Natural killer cell treated with Interleukin-12 subunit alpha and Interleukin-12 subunit beta and Interleukin-15 and Interleukin-18, amount 100 ng/mL, for 72 hours (primary cell): Measurements from ENCODE around the gene VPS39. TPM values are rescaled to one million over a fixed set of nuclear protein-coding genes. Genes with fewer than 3 reads are reported as not detected.

ENCODE experiments used
- ATAC-seq, 2 donors: fragments of 150-1000 bp; cut with Tn5 transposase in 1 of 2; sonication (Bioruptor Pico), chemical (Tn5 transposase) in 1 of 2; 2 replicates each; pipeline ENCODE4 v1.10.0; 2021
- DNase-seq: peaks from one replicate; pipeline ENCODE4 v3.0.0; 2022; ENCODE audit warnings: low spot score
- H3K27ac Mint-ChIP-seq, 2 donors: 1 replicate in 1 of 2; 2 replicates in 1 of 2; pipeline ENCODE4 v1.8.0; 2022; ENCODE audit warnings: mixed read lengths in 2 of 2, mild to moderate bottlenecking in 1 of 2, moderate library complexity in 1 of 2
- H3K27me3 Mint-ChIP-seq, 2 donors: 1 replicate in 1 of 2; 2 replicates in 1 of 2; pipeline ENCODE4 v1.8.0; 2022; ENCODE audit warnings: mixed read lengths in 2 of 2
- H3K36me3 Mint-ChIP-seq: one replicate; pipeline ENCODE4 v1.8.0; 2022; ENCODE audit warnings: mixed read lengths
- H3K4me1 Mint-ChIP-seq, 2 donors: 1 replicate in 1 of 2; 2 replicates in 1 of 2; pipeline ENCODE4 v1.8.0; 2022; ENCODE audit warnings: low read depth in 2 of 2, mixed read lengths in 2 of 2, mild to moderate bottlenecking in 1 of 2
- H3K4me3 Mint-ChIP-seq: one replicate; pipeline ENCODE4 v1.8.0; 2022; ENCODE audit warnings: mixed read lengths
- H3K9me3 Mint-ChIP-seq: 2 replicates; pipeline ENCODE4 v1.8.0; 2022; ENCODE audit warnings: mixed read lengths
- total RNA-seq, 2 donors: library from RNA; stranded (reverse); gene quantifications; one replicate each; pipeline ENCODE4 v1.2.3, GENCODE V29; 2022

VPS39 gene
- total RNA-seq, 2 donors from 2014 or later, result 66.2 to 84.6 TPM

GRCh38 chr15:42141795-42142667 is 66.1 kb downstream of the VPS39 start:
- H3K36me3 Mint-ChIP-seq, result no peaks in the 10 kb centered on the region
- no peak overlapping the region for H3K4me3 Mint-ChIP-seq
- peak; percentile 55 for DNase-seq

GRCh38 chr15:42141246-42141645 is 66.9 kb downstream of the VPS39 start:
- Mint-ChIP-seq H3K4me1 (no peaks in the 10 kb centered on the region), H3K4me3 (no peak overlapping the region), H3K36me3 (no peaks in the 10 kb centered on the region), H3K9me3 (no peaks in the 10 kb centered on the region), H3K27me3 (peaks cover 0 to 3% of the 10 kb centered on the region in 2 donors), H3K27ac (no peak overlapping the region)
- ATAC-seq (no peak), DNase-seq (peak; percentile 32)

More at GRCh38 chr15:42141795-42142667, 66.1 kb downstream of the VPS39 start:
- no peaks in the 10 kb centered on the region for H3K4me1 Mint-ChIP-seq
- no peaks in the 10 kb centered on the region for H3K9me3 Mint-ChIP-seq
- H3K27me3 Mint-ChIP-seq, result peaks cover 0 to 3% of the 10 kb centered on the region in 2 donors
- H3K27ac Mint-ChIP-seq, result no peak overlapping the region
- no peak for ATAC-seq

- ATAC-seq, result peak in 1 of 2 donors; percentile 18
- Mint-ChIP-seq H3K4me3 (no peak overlapping the region), H3K27ac (no peak overlapping the region), H3K4me1 (no peaks in the 10 kb centered on the region), H3K9me3 (no peaks in the 10 kb centered on the region), H3K27me3 (peaks cover 0 to 3% of the 10 kb centered on the region in 2 donors), H3K36me3 (no peaks in the 10 kb centered on the region)
- DNase-seq, result peak; percentile 28
These were observed 67.6 kb downstream of the VPS39 start for GRCh38 chr15:42140383-42141070.

- Mint-ChIP-seq H3K4me1 (no peaks in the 10 kb centered on the region), H3K27ac (no peak overlapping the region), H3K27me3 (peaks cover 0 to 3% of the 10 kb centered on the region in 2 donors), H3K36me3 (no peaks in the 10 kb centered on the region), H3K4me3 (no peak overlapping the region), H3K9me3 (no peaks in the 10 kb centered on the region)
- DNase-seq, result peak; percentile 49
- ATAC-seq, result no peak
These were observed 68.5 kb downstream of the VPS39 start for GRCh38 chr15:42139596-42139995.

DNA sequence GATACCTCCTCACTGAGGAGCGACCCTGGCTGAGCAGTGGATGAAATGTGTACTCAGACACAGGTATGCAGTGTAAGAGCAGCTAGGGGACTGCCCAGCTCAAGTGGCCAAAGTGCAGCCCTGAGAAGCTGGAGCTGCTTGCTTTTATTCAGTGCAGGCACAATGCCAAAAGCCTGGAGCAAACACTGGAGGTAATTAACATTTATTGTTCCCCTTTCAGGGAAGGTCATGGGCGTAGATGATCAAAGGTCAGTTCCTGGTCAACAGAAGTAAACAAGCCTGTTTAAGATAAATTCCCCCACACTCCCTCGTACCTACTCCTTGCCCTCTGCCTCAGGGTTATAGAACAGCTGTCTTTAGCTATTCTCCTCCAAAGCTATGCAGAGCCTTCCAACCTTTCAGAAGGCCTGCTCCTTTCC is 69.1 kb downstream of the VPS39 start:
- no peak for ATAC-seq
- Mint-ChIP-seq H3K4me3 (no peak overlapping the region), H3K9me3 (no peaks in the 10 kb centered on the region), H3K4me1 (no peaks in the 10 kb centered on the region), H3K27ac (no peak overlapping the region), H3K36me3 (no peaks in the 10 kb centered on the region), H3K27me3 (peaks cover 0 to 3% of the 10 kb centered on the region in 2 donors)
- no peak for DNase-seq

DNA sequence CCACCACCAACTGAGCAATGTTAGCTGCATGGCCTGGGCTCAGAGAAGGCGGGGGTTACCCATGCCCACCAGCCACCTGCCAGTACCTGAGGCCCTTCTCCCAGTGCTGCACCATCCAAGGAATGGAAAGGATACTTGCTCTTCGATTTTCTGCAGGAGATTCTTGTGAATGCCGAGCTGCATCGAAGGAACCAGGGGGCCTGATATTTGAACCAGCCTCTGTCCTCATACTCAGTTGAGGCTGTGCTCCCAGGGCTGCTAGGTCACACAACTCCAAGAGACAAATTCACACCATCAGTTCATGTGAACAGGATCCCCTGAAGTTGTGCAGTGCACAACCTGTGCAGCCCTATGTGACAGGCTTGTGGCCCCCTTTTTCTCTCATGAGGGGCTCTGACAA is 69.7 kb downstream of the VPS39 start:
- ATAC-seq, result no peak
- no peaks in the 10 kb centered on the region for H3K9me3 Mint-ChIP-seq
- no peak for DNase-seq
- H3K36me3 Mint-ChIP-seq, result no peaks in the 10 kb centered on the region
- H3K27ac Mint-ChIP-seq, result no peak overlapping the region
- H3K4me1 Mint-ChIP-seq, result no peaks in the 10 kb centered on the region
- peaks cover 0 to 3% of the 10 kb centered on the region in 2 donors for H3K27me3 Mint-ChIP-seq
- no peak overlapping the region for H3K4me3 Mint-ChIP-seq

DNA sequence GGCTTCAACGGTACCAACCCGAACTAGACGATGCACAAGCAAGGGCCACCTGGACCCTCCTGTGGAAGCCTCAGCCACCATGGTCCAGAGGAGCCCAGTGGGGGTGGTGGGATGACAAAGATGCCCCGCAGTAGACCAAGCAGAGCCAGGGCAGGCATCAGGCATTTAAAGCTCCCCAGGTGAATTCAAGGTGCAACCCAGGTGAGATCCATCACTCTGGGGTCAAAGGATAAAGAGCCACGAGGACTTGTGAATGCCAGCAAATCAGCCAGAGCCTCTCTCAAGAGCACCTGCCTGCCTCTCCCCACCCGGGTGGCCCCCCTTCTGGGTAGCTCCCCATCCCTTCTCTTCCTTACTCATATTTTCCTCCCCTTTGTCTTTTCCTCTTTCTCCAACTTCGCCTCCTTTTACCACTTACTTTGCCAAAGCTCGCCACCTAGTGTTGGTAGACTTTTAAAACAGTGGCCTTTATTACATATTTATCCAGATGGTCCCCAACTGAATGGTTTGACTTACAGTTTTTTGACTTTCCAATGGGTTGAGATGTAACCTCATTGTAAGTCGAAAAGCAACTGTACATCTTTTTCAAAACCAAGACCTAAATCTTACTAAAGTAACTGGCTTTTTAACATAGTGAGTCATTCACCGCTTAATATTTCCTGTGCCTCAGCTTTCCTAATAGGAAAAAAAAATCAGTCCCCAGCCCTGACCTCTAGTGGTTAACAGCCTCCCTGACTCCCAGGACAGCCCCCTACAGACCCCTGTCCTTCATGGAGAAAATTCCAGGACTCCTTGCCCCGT is 70.4 kb downstream of the VPS39 start:
- ATAC-seq (no peak), DNase-seq (no peak)
- Mint-ChIP-seq H3K27ac (no peak overlapping the region), H3K27me3 (peaks cover 0 to 5% of the 10 kb centered on the region in 2 donors), H3K36me3 (no peaks in the 10 kb centered on the region), H3K4me1 (no peaks in the 10 kb centered on the region), H3K4me3 (no peak overlapping the region), H3K9me3 (no peaks in the 10 kb centered on the region)

DNA sequence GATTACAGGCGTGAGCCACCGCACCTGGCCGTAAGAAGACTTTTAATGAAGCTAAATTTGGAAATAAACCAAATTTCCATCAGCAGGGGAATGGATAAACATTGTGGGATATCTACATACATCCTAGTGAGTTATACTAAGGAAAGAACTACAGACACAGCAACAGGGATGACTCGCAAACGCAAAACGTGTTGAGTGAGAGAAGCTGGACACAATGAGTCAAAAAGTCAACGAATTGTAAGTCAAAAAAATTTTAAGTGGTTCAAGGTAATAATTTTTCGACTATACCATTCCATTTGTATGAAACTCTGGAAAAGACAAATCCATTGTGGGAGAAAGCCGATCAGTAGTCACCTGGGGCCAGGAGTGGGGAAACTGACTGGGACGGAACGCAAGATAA is 71.6 kb downstream of the VPS39 start:
- H3K4me3 Mint-ChIP-seq, result no peak overlapping the region
- H3K9me3 Mint-ChIP-seq, result no peaks in the 10 kb centered on the region
- no peaks in the 10 kb centered on the region for H3K4me1 Mint-ChIP-seq

GRCh38 chr15:42135351-42135750 is 72.8 kb downstream of the VPS39 start:
- peaks cover 0 to 5% of the 10 kb centered on the region in 2 donors for H3K27me3 Mint-ChIP-seq
- no peak overlapping the region for H3K4me3 Mint-ChIP-seq
- H3K9me3 Mint-ChIP-seq, result no peaks in the 10 kb centered on the region
- no peaks in the 10 kb centered on the region for H3K4me1 Mint-ChIP-seq
- H3K27ac Mint-ChIP-seq, result no peak overlapping the region
- no peaks in the 10 kb centered on the region for H3K36me3 Mint-ChIP-seq
- no peak for DNase-seq
- ATAC-seq, result no peak

More for the DNA sequence above, 71.6 kb downstream of the VPS39 start:
- H3K36me3 Mint-ChIP-seq, result no peaks in the 10 kb centered on the region
- H3K27ac Mint-ChIP-seq, result no peak overlapping the region
- no peak for ATAC-seq
- peaks cover 0 to 5% of the 10 kb centered on the region in 2 donors for H3K27me3 Mint-ChIP-seq
- DNase-seq, result no peak

- Mint-ChIP-seq H3K27ac (no peak overlapping the region), H3K36me3 (no peaks in the 10 kb centered on the region), H3K9me3 (no peaks in the 10 kb centered on the region), H3K4me3 (no peak overlapping the region), H3K4me1 (peaks cover 0 to 2% of the 10 kb centered on the region in 2 donors), H3K27me3 (peaks cover 5 to 8% of the 10 kb centered on the region in 2 donors)
- DNase-seq, result no peak
- ATAC-seq, result no peak
These were observed 73.4 kb downstream of the VPS39 start for GRCh38 chr15:42134617-42135245.

DNA sequence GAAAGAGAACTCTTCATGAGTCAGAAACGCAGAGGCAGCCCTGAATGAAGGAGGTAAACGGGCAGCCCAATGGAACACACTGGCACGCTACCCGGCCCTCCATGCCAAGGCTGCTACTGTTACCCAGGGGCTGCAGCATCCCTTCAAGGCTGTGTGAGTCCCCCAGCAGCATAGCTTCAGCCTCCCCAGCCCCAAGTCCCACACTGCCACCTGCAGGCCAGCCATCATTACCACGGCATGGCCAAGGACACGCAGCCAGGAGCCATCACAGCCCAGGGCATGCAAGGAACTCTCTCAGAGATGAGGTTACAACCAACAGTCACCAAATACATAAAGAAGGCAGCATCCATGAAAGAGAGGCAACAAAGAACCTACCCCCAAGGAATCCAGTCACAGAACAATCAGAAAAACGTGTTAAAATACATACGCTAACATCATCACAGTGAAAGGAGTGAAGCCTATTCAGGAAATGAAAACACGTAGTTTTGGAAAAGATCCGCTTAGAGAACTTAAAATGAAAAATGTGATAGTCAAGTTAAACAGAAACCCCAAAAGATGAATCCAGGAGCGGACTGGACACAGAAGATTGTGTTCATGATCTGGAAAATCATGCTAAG is 74.1 kb downstream of the VPS39 start:
- H3K27ac Mint-ChIP-seq, result no peak overlapping the region

DNA sequence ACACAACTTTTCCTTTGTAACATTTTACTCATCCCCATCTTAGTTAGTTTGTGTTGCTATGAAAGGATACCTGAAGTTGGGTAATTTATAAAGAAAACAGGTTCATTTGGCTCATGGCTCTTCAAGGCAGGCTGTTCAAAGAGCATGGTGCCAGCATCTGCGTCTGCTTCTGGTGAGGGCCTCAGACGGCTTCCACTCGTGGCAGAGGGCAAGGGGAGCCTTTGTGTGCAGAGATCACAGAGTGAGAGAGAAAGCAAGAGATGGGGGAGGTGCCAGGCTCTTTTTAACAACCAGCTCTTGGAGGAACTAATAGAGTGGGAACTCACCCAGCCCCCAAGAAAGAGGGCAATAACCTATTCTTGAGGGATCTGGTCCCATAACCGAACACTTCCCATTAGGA is 74.7 kb downstream of the VPS39 start:
- Mint-ChIP-seq H3K4me3 (no peak overlapping the region), H3K9me3 (no peaks in the 10 kb centered on the region), H3K27me3 (peaks cover 13 to 15% of the 10 kb centered on the region in 2 donors), H3K4me1 (peaks cover 0 to 6% of the 10 kb centered on the region in 2 donors), H3K36me3 (no peaks in the 10 kb centered on the region), H3K27ac (no peak overlapping the region)
- no peak for DNase-seq
- ATAC-seq, result no peak

More for the DNA sequence above, 74.1 kb downstream of the VPS39 start:
- peak; percentile 65 to 67 for ATAC-seq
- no peak for DNase-seq
- Mint-ChIP-seq H3K36me3 (no peaks in the 10 kb centered on the region), H3K4me3 (no peak overlapping the region), H3K4me1 (peaks cover 0 to 6% of the 10 kb centered on the region in 2 donors), H3K27me3 (peaks cover 12 to 15% of the 10 kb centered on the region in 2 donors), H3K9me3 (no peaks in the 10 kb centered on the region)
